NOMO-1 (cell line): ENCODE results near the gene CLCN5.
A peak's percentile ranks its signal among the peaks of the same experiment; 100 is the strongest.

Experiments used
- DNase-seq, 2 experiments: peaks; one replicate each; lab custom pipeline; 2025; ENCODE audit not compliant: unreplicated experiment in 2 of 2; lab: John Stamatoyannopoulos, UW

Gene CLCN5

GRCh38 chrX:49930039-49930438 lies 7.6 kb downstream of the CLCN5 start:
- DNase-seq = no peak

GRCh38 chrX:49932791-49933190 lies 10.4 kb downstream of the CLCN5 start:
- no peak for DNase-seq

GRCh38 chrX:49934148-49934547 lies 11.8 kb downstream of the CLCN5 start:
- peak in 1 of 2 experiments; percentile 23 for DNase-seq

- DNase-seq = no peak
These were observed 12.3 kb downstream of the CLCN5 start for GRCh38 chrX:49934729-49935128.

- DNase-seq = peak in 1 of 2 experiments; percentile 51
These were observed 25.4 kb downstream of the CLCN5 start for GRCh38 chrX:49947781-49948180.

- no peak for DNase-seq
These were observed 27.6 kb downstream of the CLCN5 start for GRCh38 chrX:49949961-49950360.

GRCh38 chrX:49951524-49952193 lies 29.3 kb downstream of the CLCN5 start:
- no peak for DNase-seq

GRCh38 chrX:49956313-49956712 lies 33.9 kb downstream of the CLCN5 start:
- no peak for DNase-seq

GRCh38 chrX:49958727-49959485 lies 36.5 kb downstream of the CLCN5 start:
- DNase-seq = peak in 1 of 2 experiments; percentile 32

GRCh38 chrX:49959602-49960001 lies 37.2 kb downstream of the CLCN5 start:
- no peak for DNase-seq

GRCh38 chrX:49960061-49960460 lies 37.7 kb downstream of the CLCN5 start:
- DNase-seq = no peak

- DNase-seq = no peak
These were observed 48.3 kb downstream of the CLCN5 start for GRCh38 chrX:49970674-49971073.

GRCh38 chrX:49972328-49972860 lies 50.0 kb downstream of the CLCN5 start:
- no peak for DNase-seq

GRCh38 chrX:49976682-49977197 lies 54.3 kb downstream of the CLCN5 start:
- no peak for DNase-seq

GRCh38 chrX:49977319-49978090 lies 55.1 kb downstream of the CLCN5 start:
- no peak for DNase-seq

GRCh38 chrX:49978176-49978575 lies 55.8 kb downstream of the CLCN5 start:
- peak in 1 of 2 experiments; percentile 39 for DNase-seq

GRCh38 chrX:49986058-49986457 lies 63.7 kb downstream of the CLCN5 start:
- DNase-seq = no peak

GRCh38 chrX:49987651-49988050 lies 65.3 kb downstream of the CLCN5 start:
- no peak for DNase-seq

GRCh38 chrX:49988143-49988542 lies 65.7 kb downstream of the CLCN5 start:
- DNase-seq = no peak

GRCh38 chrX:49991758-49992157 lies 69.4 kb downstream of the CLCN5 start:
- DNase-seq = no peak

GRCh38 chrX:49992853-49993252 lies 70.5 kb downstream of the CLCN5 start:
- DNase-seq = no peak
